ENCODE results near the gene CAMTA1. TPM values are rescaled to one million over a fixed set of nuclear protein-coding genes. Genes with fewer than 3 reads are reported as not detected.

Gene CAMTA1
- total RNA-seq, 1 experiment from 2014 or later: 85.2 TPM

- Histone ChIP-seq H3K4me1 (ENCODE audit: insufficient read depth, low read length, poor library complexity, severe bottlenecking) (peaks cover 1% of the 10 kb centered on the region), H3K27ac (ENCODE audit: low read depth, low read length, poor library complexity, severe bottlenecking) (no peak overlapping the region), H3K36me3 (ENCODE audit: insufficient read depth, low read length, poor library complexity, severe bottlenecking) (no peaks in the 10 kb centered on the region), H3K9me3 (ENCODE audit: low read depth, low read length, poor library complexity, severe bottlenecking) (no peaks in the 10 kb centered on the region), H3K4me3 (ENCODE audit: low read depth, low read length, poor library complexity, severe bottlenecking) (no peak overlapping the region), H3K27me3 (replicated peaks; ENCODE audit: insufficient read depth, low read depth, low read length, poor library complexity) (no peaks in the 10 kb centered on the region)
- no TSS peak for BruUV-seq (replicated peaks)
- ChIA-PET CTCF (no interaction called here), POLR2A (ENCODE audit: low non-redundant PET) (no interaction called here)
- intact Hi-C loops (cut with micrococcal nuclease; ENCODE audit: unreplicated experiment): no loop called here
- no peak for DNase-seq (ENCODE audit: low spot score)
- TF ChIP-seq EZH2 (IDR thresholded peaks at IDR 0.05; ENCODE audit: borderline replicate concordance, low read depth, low read length, poor library complexity, severe bottlenecking) (no peak), CTCF (conservative IDR thresholded peaks at IDR 0.05; ENCODE audit: low read depth, low read length) (no peak)
Measured at GRCh38 chr1:7373876-7374562, 588.8 kb downstream of the CAMTA1 start.

- no TSS peak for BruUV-seq (replicated peaks)
- no peaks in the 10 kb centered on the region for H3K36me3 ChIP-seq (ENCODE audit: insufficient read depth, low read length, poor library complexity, severe bottlenecking)
- peaks cover 8% of the 10 kb centered on the region for H3K4me1 ChIP-seq (ENCODE audit: insufficient read depth, low read length, poor library complexity, severe bottlenecking)
- no peaks in the 10 kb centered on the region for H3K9me3 ChIP-seq (ENCODE audit: low read depth, low read length, poor library complexity, severe bottlenecking)
- H3K27ac ChIP-seq (ENCODE audit: low read depth, low read length, poor library complexity, severe bottlenecking): no peak overlapping the region
- POLR2A ChIA-PET (ENCODE audit: low non-redundant PET): no interaction called here
- no peak overlapping the region for H3K4me3 ChIP-seq (ENCODE audit: low read depth, low read length, poor library complexity, severe bottlenecking)
- no peaks in the 10 kb centered on the region for H3K27me3 ChIP-seq (replicated peaks; ENCODE audit: insufficient read depth, low read depth, low read length, poor library complexity)
- intact Hi-C loops (cut with micrococcal nuclease; ENCODE audit: unreplicated experiment): no loop called here
- no peak for DNase-seq (ENCODE audit: low spot score)
- no peak for TF ChIP-seq EZH2 (IDR thresholded peaks at IDR 0.05; ENCODE audit: borderline replicate concordance, low read depth, low read length, poor library complexity, severe bottlenecking)
- no peak for TF ChIP-seq CTCF (conservative IDR thresholded peaks at IDR 0.05; ENCODE audit: low read depth, low read length)
- CTCF ChIA-PET: no interaction called here
Measured at GRCh38 chr1:7374563-7375160, 589.4 kb downstream of the CAMTA1 start.

GRCh38 chr1:7375329-7375728 lies 590.1 kb downstream of the CAMTA1 start:
- CTCF ChIA-PET: no interaction called here
- BruUV-seq (replicated peaks): no TSS peak
- no peaks in the 10 kb centered on the region for H3K9me3 ChIP-seq (ENCODE audit: low read depth, low read length, poor library complexity, severe bottlenecking)
- POLR2A ChIA-PET (ENCODE audit: low non-redundant PET): no interaction called here
- no peak for DNase-seq (ENCODE audit: low spot score)
- H3K36me3 ChIP-seq (ENCODE audit: insufficient read depth, low read length, poor library complexity, severe bottlenecking): no peaks in the 10 kb centered on the region
- no peak for TF ChIP-seq EZH2 (IDR thresholded peaks at IDR 0.05; ENCODE audit: borderline replicate concordance, low read depth, low read length, poor library complexity, severe bottlenecking)
- no peak for TF ChIP-seq CTCF (conservative IDR thresholded peaks at IDR 0.05; ENCODE audit: low read depth, low read length)
- no peaks in the 10 kb centered on the region for H3K27me3 ChIP-seq (replicated peaks; ENCODE audit: insufficient read depth, low read depth, low read length, poor library complexity)
- peaks cover 13% of the 10 kb centered on the region for H3K4me1 ChIP-seq (ENCODE audit: insufficient read depth, low read length, poor library complexity, severe bottlenecking)
- no peak overlapping the region for H3K27ac ChIP-seq (ENCODE audit: low read depth, low read length, poor library complexity, severe bottlenecking)
- intact Hi-C loops (cut with micrococcal nuclease; ENCODE audit: unreplicated experiment): no loop called here
- H3K4me3 ChIP-seq (ENCODE audit: low read depth, low read length, poor library complexity, severe bottlenecking): no peak overlapping the region

All from A673 (cell line).